Measurements from ENCODE around the gene NEGR1. TPM values are rescaled to one million over a fixed set of nuclear protein-coding genes. Genes with fewer than 3 reads are reported as not detected.

The NEGR1 gene
- total RNA-seq, 1 experiment from 2014 or later, result 4.1 TPM

DNA sequence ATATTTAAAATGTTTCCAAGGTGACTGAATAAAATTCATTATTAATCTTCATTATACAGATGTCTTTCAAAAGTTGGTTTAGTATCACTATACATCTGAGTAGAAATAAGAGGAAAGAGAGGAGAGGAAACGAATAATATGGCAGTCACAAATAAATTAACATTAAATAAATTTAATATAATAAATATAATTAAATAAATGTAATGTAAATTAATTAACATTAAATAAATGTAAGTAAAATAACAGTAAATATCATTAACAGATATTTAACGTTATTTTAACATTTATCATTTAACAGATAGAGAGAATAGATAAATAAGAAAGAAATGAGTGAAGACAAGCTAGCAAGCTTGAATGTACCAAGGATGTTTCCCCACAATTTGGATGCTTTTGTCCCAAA, 592.7 kb downstream of the NEGR1 start:
- Mint-ChIP-seq H3K27me3 (ENCODE audit: insufficient read depth, unreplicated experiment) (peaks cover 6% of the 10 kb centered on the region), H3K4me3 (ENCODE audit: unreplicated experiment) (no peak overlapping the region), H3K27ac (ENCODE audit: low read depth, unreplicated experiment) (no peak overlapping the region), H3K4me1 (ENCODE audit: insufficient read depth, unreplicated experiment) (no peaks in the 10 kb centered on the region), H3K36me3 (ENCODE audit: insufficient read depth, unreplicated experiment) (no peaks in the 10 kb centered on the region), H3K9me3 (ENCODE audit: unreplicated experiment) (no peaks in the 10 kb centered on the region)
- POLR2A ChIA-PET, result no interaction called here
- intact Hi-C loops (cut with micrococcal nuclease), result no loop called here
- no TSS peak for BruUV-seq (replicated peaks)
- DNase-seq (ENCODE audit: unreplicated experiment), result no peak
- TF ChIP-seq, protein P1, sequence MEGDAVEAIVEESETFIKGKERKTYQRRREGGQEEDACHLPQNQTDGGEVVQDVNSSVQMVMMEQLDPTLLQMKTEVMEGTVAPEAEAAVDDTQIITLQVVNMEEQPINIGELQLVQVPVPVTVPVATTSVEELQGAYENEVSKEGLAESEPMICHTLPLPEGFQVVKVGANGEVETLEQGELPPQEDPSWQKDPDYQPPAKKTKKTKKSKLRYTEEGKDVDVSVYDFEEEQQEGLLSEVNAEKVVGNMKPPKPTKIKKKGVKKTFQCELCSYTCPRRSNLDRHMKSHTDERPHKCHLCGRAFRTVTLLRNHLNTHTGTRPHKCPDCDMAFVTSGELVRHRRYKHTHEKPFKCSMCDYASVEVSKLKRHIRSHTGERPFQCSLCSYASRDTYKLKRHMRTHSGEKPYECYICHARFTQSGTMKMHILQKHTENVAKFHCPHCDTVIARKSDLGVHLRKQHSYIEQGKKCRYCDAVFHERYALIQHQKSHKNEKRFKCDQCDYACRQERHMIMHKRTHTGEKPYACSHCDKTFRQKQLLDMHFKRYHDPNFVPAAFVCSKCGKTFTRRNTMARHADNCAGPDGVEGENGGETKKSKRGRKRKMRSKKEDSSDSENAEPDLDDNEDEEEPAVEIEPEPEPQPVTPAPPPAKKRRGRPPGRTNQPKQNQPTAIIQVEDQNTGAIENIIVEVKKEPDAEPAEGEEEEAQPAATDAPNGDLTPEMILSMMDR (IDR thresholded peaks at IDR 0.05; ENCODE audit: unreplicated experiment), result no peak
- CTCF ChIA-PET, result interaction anchor here (0.6 kb wide), 1 partner anchor 38 kb away, joined by 3 read pairs; no protein-coding TSS in a partner anchor

- H3K36me3 Mint-ChIP-seq (ENCODE audit: insufficient read depth, unreplicated experiment), result no peaks in the 10 kb centered on the region
These were observed 595.0 kb downstream of the NEGR1 start for GRCh38 chr1:71687376-71687775.

GRCh38 chr1:71676979-71677925, 605.1 kb downstream of the NEGR1 start:
- DNase-seq (ENCODE audit: unreplicated experiment), result no peak
- Mint-ChIP-seq H3K9me3 (ENCODE audit: unreplicated experiment) (no peaks in the 10 kb centered on the region), H3K36me3 (ENCODE audit: insufficient read depth, unreplicated experiment) (no peaks in the 10 kb centered on the region), H3K27me3 (ENCODE audit: insufficient read depth, unreplicated experiment) (no peaks in the 10 kb centered on the region), H3K27ac (ENCODE audit: low read depth, unreplicated experiment) (no peak overlapping the region), H3K4me3 (ENCODE audit: unreplicated experiment) (no peak overlapping the region), H3K4me1 (ENCODE audit: insufficient read depth, unreplicated experiment) (peaks cover 11% of the 10 kb centered on the region)
- intact Hi-C loops (cut with micrococcal nuclease), result no loop called here
- BruUV-seq (replicated peaks), result no TSS peak
- TF ChIP-seq, protein P1 (IDR thresholded peaks at IDR 0.05; ENCODE audit: unreplicated experiment), result no peak
- CTCF ChIA-PET, result no interaction called here
- POLR2A ChIA-PET, result no interaction called here

More at GRCh38 chr1:71687376-71687775, 595.0 kb downstream of the NEGR1 start:
- Mint-ChIP-seq H3K4me3 (ENCODE audit: unreplicated experiment) (no peak overlapping the region), H3K9me3 (ENCODE audit: unreplicated experiment) (no peaks in the 10 kb centered on the region), H3K27ac (ENCODE audit: low read depth, unreplicated experiment) (no peak overlapping the region), H3K4me1 (ENCODE audit: insufficient read depth, unreplicated experiment) (no peaks in the 10 kb centered on the region), H3K27me3 (ENCODE audit: insufficient read depth, unreplicated experiment) (peaks cover 6% of the 10 kb centered on the region)
- TF ChIP-seq, protein P1 (IDR thresholded peaks at IDR 0.05; ENCODE audit: unreplicated experiment), result no peak
- no TSS peak for BruUV-seq (replicated peaks)
- intact Hi-C loops (cut with micrococcal nuclease), result no loop called here
- POLR2A ChIA-PET, result no interaction called here
- DNase-seq (ENCODE audit: unreplicated experiment), result no peak
- CTCF ChIA-PET, result interaction anchor here (0.7 kb wide), 1 partner anchor 9 kb away, joined by 3 read pairs; no protein-coding TSS in a partner anchor

DNA sequence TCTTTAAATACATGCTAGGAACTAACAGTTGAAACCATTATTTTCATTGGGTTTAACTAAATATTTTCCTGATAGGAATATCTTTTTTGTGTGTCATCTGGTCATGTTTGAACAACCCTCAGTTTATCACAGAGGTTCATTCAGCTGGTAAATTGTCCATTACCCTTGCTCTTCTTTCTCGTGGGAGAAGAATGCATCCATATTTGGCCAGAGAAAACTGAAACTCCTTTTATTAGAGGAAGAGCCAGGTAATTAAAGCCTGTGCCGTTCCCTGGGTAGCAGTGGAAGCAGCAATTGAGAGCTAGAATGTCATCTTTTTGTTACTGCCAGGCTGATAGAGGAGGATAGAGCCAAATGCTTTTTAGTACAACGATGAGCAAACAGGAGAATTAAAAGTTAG, 614.3 kb downstream of the NEGR1 start:
- intact Hi-C loops (cut with micrococcal nuclease), result no loop called here
- H3K36me3 Mint-ChIP-seq (ENCODE audit: insufficient read depth, unreplicated experiment), result no peaks in the 10 kb centered on the region
- ChIA-PET CTCF (interaction anchor here (0.5 kb wide), 1 partner anchor 848 kb away, joined by 3 read pairs; no protein-coding TSS in a partner anchor), POLR2A (no interaction called here)
- H3K27me3 Mint-ChIP-seq (ENCODE audit: insufficient read depth, unreplicated experiment), result no peaks in the 10 kb centered on the region
- DNase-seq (ENCODE audit: unreplicated experiment), result no peak
- H3K4me1 Mint-ChIP-seq (ENCODE audit: insufficient read depth, unreplicated experiment), result peaks cover 5% of the 10 kb centered on the region
- H3K9me3 Mint-ChIP-seq (ENCODE audit: unreplicated experiment), result no peaks in the 10 kb centered on the region
- no peak overlapping the region for H3K27ac Mint-ChIP-seq (ENCODE audit: low read depth, unreplicated experiment)
- TF ChIP-seq, protein P1 (IDR thresholded peaks at IDR 0.05; ENCODE audit: unreplicated experiment), result no peak
- H3K4me3 Mint-ChIP-seq (ENCODE audit: unreplicated experiment), result no peak overlapping the region
- BruUV-seq (replicated peaks), result no TSS peak
